OCI-LY3 (cell line): Measurements from ENCODE around the gene PCED1B.
A peak's percentile ranks its signal among the peaks of the same experiment; 100 is the strongest.

Experiments
- H2AFZ ChIP-seq: fragments of 200-600, 300-600 bp; shearing (Covaris generic); 2 replicates; pipeline ENCODE4 v1.6.0; 2014; ENCODE audit warnings: antibody characterized with exemption, low read depth, low read length
- H3K27ac ChIP-seq: fragments of 200-600, 300-600 bp; sonication (generic); 2 replicates; pipeline ENCODE4 v1.5.1; 2014; ENCODE audit warnings: mild to moderate bottlenecking, low read length, moderate library complexity, mixed read lengths
- H3K27me3 ChIP-seq: fragments of 200-600, 300-600 bp; sonication (generic); 2 replicates; pipeline ENCODE4 v1.6.1; 2014; ENCODE audit warnings: low read depth, low read length, mixed read lengths
- H3K36me3 ChIP-seq: fragments of 200-600, 300-600 bp; sonication (generic); replicated peaks from 2 replicates; pipeline ENCODE3; 2014; ENCODE audit warnings: low read depth, low read length, mixed read lengths
- H3K4me1 ChIP-seq: fragments of 300-600, 200-600 bp; sonication (generic); 2 replicates; pipeline ENCODE4 v1.6.1; 2014; ENCODE audit warnings: low read length, mixed read lengths
- H3K4me2 ChIP-seq: fragments of 200-600, 300-600 bp; sonication (generic); 2 replicates; pipeline ENCODE4 v1.6.1; 2014; ENCODE audit warnings: low read length, mixed read lengths
- H3K4me3 ChIP-seq: fragments of 300-600, 200-600 bp; sonication (generic); 2 replicates; pipeline ENCODE4 v1.5.1; 2014; ENCODE audit warnings: antibody characterized with exemption, mild to moderate bottlenecking, low read length, moderate library complexity
- H3K79me2 ChIP-seq: fragments of 300-600, 200-600 bp; shearing (Covaris generic); 2 replicates; pipeline ENCODE4 v1.6.1; 2014; ENCODE audit warnings: mild to moderate bottlenecking, low read length, mixed read lengths
- H3K9ac ChIP-seq: fragments of 300-600, 200-600 bp; shearing (Covaris generic); 2 replicates; pipeline ENCODE4 v1.6.0; 2014; ENCODE audit warnings: mild to moderate bottlenecking, low read length, moderate library complexity
- H3K9me3 ChIP-seq: fragments of 200-600, 300-600 bp; shearing (Covaris generic); 2 replicates; pipeline ENCODE4 v1.6.1; 2014; ENCODE audit warnings: low read length, mixed read lengths; ENCODE audit not compliant: insufficient read depth
- H4K20me1 ChIP-seq: fragments of 200-600, 300-600 bp; sonication (generic); 2 replicates; pipeline ENCODE4 v1.6.1; 2016; ENCODE audit warnings: low read length, mixed read lengths; ENCODE audit not compliant: insufficient read depth
- CTCF ChIP-seq: fragments of 200-600, 300-600 bp; sonication (generic); IDR thresholded peaks from 2 replicates; pipeline ENCODE4 v1.5.1; 2014; ENCODE audit warnings: antibody characterized with exemption, low read length, low read depth
- EZH2phosphoT487 ChIP-seq: fragments of 200-600 bp; shearing (Covaris generic); IDR thresholded peaks from 2 replicates; pipeline ENCODE4 v1.6.1; 2018; ENCODE audit warnings: antibody characterized with exemption, mixed run types, low read depth

PCED1B gene

GRCh38 chr12:47068539-47068938 lies 10.9 kb upstream of the PCED1B start:
- Histone ChIP-seq H2AFZ (no peak overlapping the region), H3K4me1 (peaks cover 46% of the 10 kb centered on the region), H4K20me1 (no peaks in the 10 kb centered on the region)

GRCh38 chr12:47070310-47070709 lies 9.1 kb upstream of the PCED1B start:
- no peaks in the 10 kb centered on the region for H3K79me2 ChIP-seq
- H3K9me3 ChIP-seq: no peaks in the 10 kb centered on the region
- H4K20me1 ChIP-seq: no peaks in the 10 kb centered on the region
- TF ChIP-seq EZH2phosphoT487 (no peak), CTCF (no peak)
- no peak overlapping the region for H3K27ac ChIP-seq
- H3K4me3 ChIP-seq: no peak overlapping the region
- H3K27me3 ChIP-seq: no peaks in the 10 kb centered on the region
- no peak overlapping the region for H2AFZ ChIP-seq
- peaks cover 3% of the 10 kb centered on the region for H3K36me3 ChIP-seq
- peaks cover 33% of the 10 kb centered on the region for H3K4me1 ChIP-seq
- no peak overlapping the region for H3K9ac ChIP-seq
- H3K4me2 ChIP-seq: no peak overlapping the region

More at GRCh38 chr12:47068539-47068938, 10.9 kb upstream of the PCED1B start:
- no peaks in the 10 kb centered on the region for H3K27me3 ChIP-seq
- H3K4me3 ChIP-seq: no peak overlapping the region
- H3K9ac ChIP-seq: no peak overlapping the region
- H3K4me2 ChIP-seq: no peak overlapping the region
- TF ChIP-seq EZH2phosphoT487 (no peak), CTCF (no peak)
- no peak overlapping the region for H3K27ac ChIP-seq
- H3K9me3 ChIP-seq: no peaks in the 10 kb centered on the region
- peaks cover 3% of the 10 kb centered on the region for H3K36me3 ChIP-seq
- H3K79me2 ChIP-seq: no peaks in the 10 kb centered on the region

- H3K79me2 ChIP-seq: peaks cover 4% of the 10 kb centered on the region; the same call in 1 of the 2 replicates
- peaks cover 23% of the 10 kb centered on the region for H3K4me1 ChIP-seq
- TF ChIP-seq CTCF (peak; percentile 69), EZH2phosphoT487 (no peak)
- peaks cover 4% of the 10 kb centered on the region for H3K36me3 ChIP-seq
- no peaks in the 10 kb centered on the region for H3K9me3 ChIP-seq
- H2AFZ ChIP-seq: no peak overlapping the region
- H3K9ac ChIP-seq: no peak overlapping the region
- H3K27me3 ChIP-seq: no peaks in the 10 kb centered on the region
- H4K20me1 ChIP-seq: no peaks in the 10 kb centered on the region
- H3K4me3 ChIP-seq: no peak overlapping the region
- no peak overlapping the region for H3K27ac ChIP-seq
- no peak overlapping the region for H3K4me2 ChIP-seq
These were observed 8.1 kb upstream of the PCED1B start for GRCh38 chr12:47071241-47071852.

- no peak overlapping the region for H3K4me2 ChIP-seq
- TF ChIP-seq EZH2phosphoT487 (no peak), CTCF (no peak)
- H3K36me3 ChIP-seq: peaks cover 20% of the 10 kb centered on the region
- H3K27me3 ChIP-seq: no peaks in the 10 kb centered on the region
- H3K4me3 ChIP-seq: no peak overlapping the region
- no peaks in the 10 kb centered on the region for H4K20me1 ChIP-seq
- peaks cover 22% of the 10 kb centered on the region for H3K79me2 ChIP-seq
- H3K9me3 ChIP-seq: no peaks in the 10 kb centered on the region
- H3K4me1 ChIP-seq: peaks cover 24% of the 10 kb centered on the region
- no peak overlapping the region for H3K9ac ChIP-seq
- no peak overlapping the region for H2AFZ ChIP-seq
- H3K27ac ChIP-seq: no peak overlapping the region
These were observed 5.5 kb upstream of the PCED1B start for GRCh38 chr12:47073951-47074350.
